GM18517 (cell line): ENCODE results near the gene CD79B.

Experiments
- ATAC-seq: cut with Tn5 transposase; IDR thresholded peaks from one replicate; pipeline ENCODE4 v1.9.1; 2021; ENCODE audit warnings: mild to moderate bottlenecking, moderate library complexity; ENCODE audit not compliant: unreplicated experiment

Gene CD79B

DNA sequence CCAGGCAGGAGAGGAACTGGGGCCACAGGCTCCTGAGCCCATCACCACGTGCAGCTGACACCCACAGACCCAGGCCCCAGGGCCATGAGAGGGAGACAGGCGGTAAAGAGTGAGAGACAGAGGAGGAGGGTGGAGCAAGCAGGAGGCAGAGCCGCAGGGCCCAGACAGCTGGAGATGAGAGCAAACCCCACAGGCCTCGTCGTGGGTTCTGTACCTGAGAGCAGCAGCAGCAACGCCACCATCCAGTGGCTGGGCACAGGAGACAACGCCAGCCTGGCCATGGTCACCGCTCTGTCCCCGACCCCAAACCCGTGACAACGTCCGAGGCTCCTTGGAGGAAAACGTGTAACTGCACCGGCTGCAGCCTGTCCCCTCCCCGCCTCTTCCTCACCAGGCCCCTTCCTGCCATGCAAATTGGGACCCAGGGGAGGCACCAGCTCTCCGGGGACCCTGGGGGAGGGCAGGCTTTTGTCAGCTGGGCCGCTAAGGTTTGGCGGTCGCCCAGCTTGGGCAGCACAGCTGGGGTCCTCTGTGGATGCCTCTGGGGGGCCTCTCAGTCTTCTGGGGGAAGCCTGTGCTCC lies at the start of gene CD79B:
CD79B (minus strand) TSS at position 351 of the 581 bp plus-strand sequence; CDS start at position 281, 70 bp downstream.
- ATAC-seq = peak; percentile 64

- ATAC-seq = no peak
Measured at GRCh38 chr17:63978272-63979200, 46.4 kb upstream of the CD79B start.

DNA sequence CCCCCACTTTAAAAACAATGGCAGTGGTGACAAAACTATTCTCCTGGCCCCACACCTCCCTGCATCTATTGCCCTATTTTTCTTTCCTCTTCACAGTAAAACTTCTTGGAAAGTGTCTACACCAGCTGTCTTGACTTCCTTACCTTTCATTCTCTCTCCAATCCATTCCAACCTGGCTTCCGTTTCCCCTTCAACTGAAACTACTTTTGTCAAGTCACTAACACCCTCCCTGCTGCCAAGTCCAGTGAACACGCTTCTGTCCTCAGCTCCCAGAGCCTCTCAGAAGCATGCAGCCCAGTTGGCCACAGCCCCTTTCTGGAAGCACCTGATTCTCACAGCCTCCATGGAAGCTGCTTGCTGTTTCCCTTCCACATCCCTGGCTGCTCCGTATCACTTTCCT lies 44.6 kb upstream of the CD79B start:
- no peak for ATAC-seq

DNA sequence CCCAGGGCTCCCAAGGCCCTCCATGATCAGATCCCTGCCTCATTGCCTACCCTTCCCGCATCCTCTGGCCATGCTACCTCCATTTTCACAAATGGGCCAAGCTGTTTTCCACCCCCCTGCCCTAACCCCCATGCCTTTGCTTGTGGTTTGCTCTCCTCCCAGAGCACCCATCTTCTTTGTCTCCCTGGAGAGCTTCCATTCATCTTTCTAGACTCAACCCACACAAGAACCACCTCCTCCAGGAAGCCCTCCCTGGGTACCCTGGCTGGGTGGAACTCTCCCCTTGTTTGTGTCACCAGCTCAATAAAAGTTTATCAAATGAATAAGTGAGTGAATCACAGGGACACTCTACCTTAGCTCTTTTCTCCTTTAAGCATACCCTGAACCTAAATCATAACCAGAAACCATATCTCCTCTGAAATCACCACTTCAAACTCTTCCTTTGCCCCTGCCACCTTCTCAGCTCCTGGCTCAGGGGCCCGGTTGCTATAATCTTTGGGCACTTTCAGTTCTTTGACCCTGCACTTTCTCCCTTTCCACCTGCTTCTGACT lies 43.5 kb upstream of the CD79B start:
- no peak for ATAC-seq

- no peak for ATAC-seq
Measured at GRCh38 chr17:63974594-63975192, 42.6 kb upstream of the CD79B start.

- no peak for ATAC-seq
Measured at GRCh38 chr17:63973930-63974593, 41.9 kb upstream of the CD79B start.

DNA sequence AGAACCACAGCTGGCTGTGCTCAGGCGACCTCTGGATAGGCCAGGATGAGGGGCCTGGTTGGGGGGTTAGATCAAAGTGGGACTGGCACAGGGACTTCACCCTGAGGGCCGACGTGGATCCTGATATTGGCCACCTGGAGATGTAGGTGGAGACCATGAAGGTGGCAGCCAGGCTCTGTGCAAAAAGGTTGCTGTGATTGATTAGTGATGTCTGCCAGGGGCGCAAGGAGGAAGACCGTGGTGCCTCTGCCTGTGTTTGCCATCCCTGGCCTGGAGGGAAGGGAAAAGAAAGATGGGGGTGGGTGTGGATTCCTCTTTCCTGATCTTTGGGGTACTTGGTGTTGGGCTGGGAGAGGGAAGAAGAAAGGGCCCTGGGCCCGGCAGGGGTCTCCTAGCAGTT lies 41.1 kb upstream of the CD79B start:
- no peak for ATAC-seq

DNA sequence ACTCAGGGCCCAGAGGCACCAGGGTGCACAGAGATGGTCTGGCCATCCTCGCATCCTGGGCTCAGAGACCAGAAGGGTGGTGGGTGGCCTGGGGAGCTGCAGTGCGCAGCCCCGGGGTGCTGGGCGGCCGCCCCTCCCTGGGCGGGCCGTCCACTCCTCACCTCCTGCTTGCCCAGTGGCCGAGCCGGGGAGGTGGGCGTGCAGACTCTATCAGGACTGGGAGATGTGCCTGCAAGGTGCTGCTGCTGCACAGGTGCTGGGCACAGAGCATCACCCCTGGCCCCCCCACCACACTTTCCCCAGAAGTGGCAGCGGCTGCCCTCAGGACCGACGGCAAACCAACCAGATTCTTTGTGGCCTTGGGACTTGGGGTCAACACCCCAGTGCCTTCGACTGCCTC lies 40.7 kb upstream of the CD79B start, which contains the start of gene SCN4A:
SCN4A (minus strand) TSS at position 123 of the 400 bp plus-strand sequence; CDS start at position 46, 77 bp downstream.
- no peak for ATAC-seq

DNA sequence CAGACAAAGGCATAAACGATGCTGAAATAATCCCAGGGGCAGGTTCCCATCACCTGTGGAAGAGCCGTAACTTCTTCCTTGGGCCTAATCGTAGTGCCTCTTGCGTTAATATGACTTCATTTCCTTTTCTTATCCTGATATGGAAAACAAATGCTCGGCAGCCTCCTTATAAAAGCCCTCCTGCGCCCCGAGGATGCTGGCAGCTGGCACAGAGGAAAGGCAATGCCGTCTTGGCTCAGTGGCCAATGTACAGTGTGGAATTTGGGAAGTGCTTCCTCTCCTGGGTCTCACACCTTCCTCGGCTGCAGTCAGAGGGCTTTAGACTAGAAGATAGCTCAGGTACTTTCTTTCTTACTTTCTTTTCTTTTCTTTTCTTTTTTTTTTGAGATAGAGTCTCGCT lies 37.1 kb upstream of the CD79B start:
- ATAC-seq = no peak

GRCh38 chr17:63967953-63968352 lies 35.8 kb upstream of the CD79B start:
- no peak for ATAC-seq

DNA sequence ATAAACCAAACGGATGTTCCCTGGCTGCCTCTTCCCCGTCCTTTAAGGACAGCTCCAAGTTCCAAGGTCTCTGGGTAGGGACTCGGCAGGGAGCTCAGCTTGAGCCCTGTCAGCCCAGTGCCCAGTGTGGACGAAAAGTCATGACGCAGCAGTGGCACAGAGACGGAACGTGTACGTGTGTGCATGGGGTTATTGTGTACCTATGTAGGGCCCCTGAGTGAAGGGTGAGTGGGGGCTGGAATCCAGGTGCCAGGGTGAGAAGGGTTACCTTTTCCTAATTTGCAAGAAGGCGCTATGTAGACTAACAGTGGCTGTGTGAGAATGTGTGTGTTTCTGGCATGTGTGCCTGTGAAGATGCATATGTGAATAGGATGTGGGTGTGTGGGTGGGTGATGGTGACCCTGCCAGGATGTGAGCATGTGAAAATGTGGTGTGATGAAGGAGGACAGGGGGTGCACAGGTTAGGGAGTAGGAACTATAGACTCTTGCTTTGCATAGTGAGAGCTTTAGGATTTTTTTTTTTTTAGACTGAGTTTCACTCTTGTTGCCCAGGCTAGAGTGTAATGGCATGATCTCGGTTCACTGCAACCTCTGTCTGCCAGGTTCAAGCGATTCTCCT lies 34.6 kb upstream of the CD79B start:
- ATAC-seq = peak; percentile 77

DNA sequence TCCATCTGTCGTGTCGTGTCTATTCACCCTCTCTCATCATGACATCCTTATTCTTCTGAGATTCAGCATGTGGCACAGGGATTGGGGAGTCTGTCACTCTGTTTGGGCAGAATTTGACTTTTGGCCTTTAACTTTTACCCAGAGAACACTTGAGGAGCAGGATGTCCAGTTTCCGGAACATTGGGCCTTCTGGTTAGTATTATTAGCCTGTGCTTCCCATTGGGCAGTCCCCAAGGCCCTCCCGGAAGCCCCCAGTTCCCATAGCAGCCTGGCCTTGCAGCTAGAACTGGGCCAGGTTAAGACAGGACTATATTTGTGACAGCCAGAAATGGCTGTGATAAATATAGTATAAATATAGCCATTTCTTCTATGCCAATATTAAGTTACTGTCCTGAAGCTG lies 31.0 kb upstream of the CD79B start:
- ATAC-seq = no peak

- ATAC-seq = no peak
Measured at GRCh38 chr17:63962298-63962744, 30.2 kb upstream of the CD79B start.

DNA sequence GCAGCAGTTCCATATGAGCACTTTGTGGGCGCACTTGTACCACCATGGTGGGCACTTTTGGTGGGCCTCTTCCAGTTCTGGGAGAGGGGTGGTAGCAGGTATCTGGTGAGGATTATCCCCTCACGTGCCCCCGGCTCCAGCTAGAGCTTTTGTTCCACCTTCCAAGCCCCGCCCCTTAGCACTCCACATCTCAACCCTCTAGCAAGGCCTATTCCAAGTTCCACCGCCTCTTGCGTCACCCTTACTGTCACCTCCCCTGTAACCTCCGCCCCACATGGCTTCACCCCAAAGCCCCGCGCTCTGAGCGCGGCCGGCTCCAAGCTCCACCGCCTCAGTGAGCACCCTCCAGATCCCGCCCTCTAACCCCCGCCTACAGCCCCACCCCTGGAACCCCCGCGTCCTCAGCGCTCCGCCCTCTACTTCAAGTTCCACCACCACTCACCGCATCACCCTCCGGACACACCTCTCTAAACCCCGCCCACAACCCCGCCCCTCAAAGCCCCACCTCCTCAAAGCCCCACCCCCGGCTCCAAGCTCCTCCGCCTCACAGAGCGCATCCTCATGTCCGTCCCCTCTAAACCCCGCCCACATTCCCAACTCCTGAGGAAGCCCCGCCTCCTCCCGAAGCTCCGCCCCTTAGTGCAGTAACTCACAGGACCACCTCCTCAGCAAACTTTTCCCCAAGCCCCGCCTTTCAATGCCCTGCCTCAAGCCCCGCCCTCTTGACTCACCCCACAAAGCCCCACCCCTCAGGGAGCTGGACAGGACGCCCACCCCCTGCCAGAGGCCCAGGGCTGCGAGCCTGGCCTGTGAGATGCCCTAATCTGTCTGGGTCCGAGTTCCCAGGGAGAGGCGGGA lies 29.5 kb upstream of the CD79B start:
- no peak for ATAC-seq

GRCh38 chr17:63960430-63960829 lies 28.3 kb upstream of the CD79B start:
- no peak for ATAC-seq

DNA sequence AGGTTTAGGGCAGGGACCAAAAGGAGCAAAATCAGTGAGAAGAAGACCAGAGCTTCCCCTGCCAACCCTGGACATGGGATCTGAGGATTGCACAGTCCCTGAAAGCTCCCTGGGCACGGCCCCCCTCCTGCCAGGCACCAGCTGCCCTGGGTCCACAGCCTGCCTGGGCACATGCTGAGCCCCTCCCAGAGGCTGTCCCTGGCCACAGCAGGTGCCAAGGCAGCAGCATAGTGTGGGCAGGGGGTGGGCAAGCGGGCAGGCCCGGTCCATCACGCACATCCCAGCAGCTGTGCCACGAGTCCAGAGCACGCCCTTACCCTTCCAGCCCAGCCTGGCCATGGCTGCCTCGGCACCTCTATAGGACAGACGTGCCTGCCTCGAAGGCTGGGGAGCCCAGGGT lies 27.9 kb upstream of the CD79B start:
- no peak for ATAC-seq

DNA sequence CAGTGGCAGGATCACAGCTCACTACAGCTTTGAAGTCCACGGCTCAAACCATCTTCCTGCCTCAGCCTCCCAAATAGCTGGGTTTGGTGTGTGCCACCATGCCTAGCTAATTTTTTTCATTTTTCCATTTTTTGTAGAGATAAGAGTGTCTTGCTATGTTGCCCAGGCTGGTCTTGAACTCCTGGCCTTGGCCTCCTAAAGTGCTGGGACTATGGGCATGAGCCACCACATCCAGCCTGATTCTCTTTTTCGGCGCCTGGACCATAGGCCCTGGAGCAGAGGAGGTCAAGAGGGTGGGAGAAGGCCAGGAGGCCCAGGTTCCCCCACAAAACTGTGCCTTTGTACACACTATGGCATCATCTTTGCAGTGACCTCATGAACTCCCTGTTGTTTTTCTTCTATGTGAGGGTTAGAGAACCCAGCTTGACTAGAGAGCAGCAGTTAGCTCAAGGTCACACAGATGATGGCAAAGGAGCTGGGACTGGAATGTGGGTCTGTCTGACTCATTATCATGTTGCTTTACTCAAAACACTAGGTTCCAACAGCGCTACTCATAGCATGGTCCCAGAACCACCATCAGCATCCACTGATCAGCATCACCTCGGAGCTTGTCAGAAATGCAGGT lies 24.3 kb upstream of the CD79B start:
- no peak for ATAC-seq

DNA sequence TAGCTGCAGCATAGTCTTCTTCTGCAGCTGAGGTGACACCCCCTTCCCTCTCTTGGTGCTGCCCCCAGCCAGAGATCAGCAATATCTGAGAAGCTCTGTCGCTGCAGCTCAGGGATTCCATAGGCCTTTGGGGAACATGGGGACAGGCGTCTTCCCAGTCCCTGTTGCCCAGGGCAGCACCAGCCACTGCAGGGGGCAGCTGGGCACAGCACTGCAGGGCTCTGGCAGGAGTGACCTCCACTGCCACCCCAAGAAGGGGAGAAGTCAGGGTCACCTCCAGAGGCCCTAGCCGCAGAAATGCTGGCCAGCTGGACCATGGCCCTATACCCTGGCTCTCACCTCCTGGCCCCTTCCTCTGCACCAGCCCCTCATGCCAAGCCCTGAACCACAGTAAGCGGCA lies 23.7 kb upstream of the CD79B start:
- ATAC-seq = no peak

GRCh38 chr17:63955232-63955631 lies 23.1 kb upstream of the CD79B start:
- ATAC-seq = no peak
